Neuron (in vitro differentiated cells): ENCODE measurements around the gene NETO1.

ENCODE experiments used
- H2AFZ ChIP-seq: one replicate; pipeline ENCODE4 v1.6.1; 2013; ENCODE audit warnings: low read depth, mild to moderate bottlenecking, inconsistent platforms, low read length, moderate library complexity
- H3K27me3 ChIP-seq: one replicate; pipeline ENCODE4 v1.6.1; 2013; ENCODE audit warnings: low read length; ENCODE audit not compliant: insufficient read depth
- H3K36me3 ChIP-seq: one replicate; pipeline ENCODE4 v1.6.1; 2013; ENCODE audit warnings: low read length; ENCODE audit not compliant: insufficient read depth
- H3K4me1 ChIP-seq: one replicate; pipeline ENCODE4 v1.6.1; 2013; ENCODE audit warnings: low read length; ENCODE audit not compliant: insufficient read depth
- H3K4me3 ChIP-seq: 2 replicates; pipeline ENCODE4 v1.5.1; 2013; ENCODE audit warnings: mild to moderate bottlenecking, low read length, moderate library complexity
- H3K9me3 ChIP-seq: one replicate; pipeline ENCODE4 v1.6.1; 2013; ENCODE audit warnings: low read length

Gene NETO1

DNA sequence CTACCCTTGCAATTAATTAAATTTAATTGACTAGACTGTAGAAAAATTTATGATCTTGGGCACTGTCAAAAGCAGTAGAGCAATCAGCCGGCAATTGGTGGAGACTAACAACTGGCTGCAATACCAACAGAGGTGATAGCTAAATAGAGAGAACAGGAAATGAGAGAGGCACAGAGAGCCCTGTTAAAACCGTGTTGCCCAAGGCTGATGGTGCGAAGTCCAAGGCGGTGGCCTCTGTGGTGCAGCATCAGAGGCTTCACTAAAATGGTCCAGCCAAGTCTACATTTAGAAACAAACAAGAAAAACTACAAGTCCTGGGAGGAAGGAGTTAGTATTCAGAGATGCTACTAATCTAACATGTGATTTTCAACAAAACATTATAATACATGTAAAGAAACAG lies 115.6 kb downstream of the NETO1 start:
- Histone ChIP-seq H3K36me3 (no peaks in the 10 kb centered on the region), H2AFZ (no peak overlapping the region), H3K9me3 (no peaks in the 10 kb centered on the region), H3K4me1 (no peaks in the 10 kb centered on the region), H3K4me3 (no peak overlapping the region), H3K27me3 (no peaks in the 10 kb centered on the region)

DNA sequence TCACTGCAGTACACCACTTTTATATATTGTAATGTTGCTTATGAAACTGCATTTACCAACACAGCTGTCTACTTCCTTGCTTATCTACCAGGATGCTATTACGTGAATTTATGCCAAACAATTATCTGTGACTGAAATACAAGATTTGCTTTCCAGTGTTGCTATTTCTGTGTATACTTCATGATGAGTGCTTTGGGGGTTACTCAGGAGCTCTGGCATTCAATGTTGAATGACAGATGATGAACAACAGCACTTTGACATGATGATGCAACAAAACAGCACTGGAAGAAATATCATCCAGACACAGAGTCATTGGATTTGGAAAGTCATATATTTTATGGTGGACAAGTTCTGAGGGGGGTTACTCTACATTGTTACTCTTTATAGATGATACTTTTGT lies 125.8 kb downstream of the NETO1 start:
- Histone ChIP-seq H3K9me3 (no peaks in the 10 kb centered on the region), H3K36me3 (no peaks in the 10 kb centered on the region), H3K4me3 (no peak overlapping the region), H3K4me1 (no peaks in the 10 kb centered on the region), H2AFZ (no peak overlapping the region), H3K27me3 (no peaks in the 10 kb centered on the region)

DNA sequence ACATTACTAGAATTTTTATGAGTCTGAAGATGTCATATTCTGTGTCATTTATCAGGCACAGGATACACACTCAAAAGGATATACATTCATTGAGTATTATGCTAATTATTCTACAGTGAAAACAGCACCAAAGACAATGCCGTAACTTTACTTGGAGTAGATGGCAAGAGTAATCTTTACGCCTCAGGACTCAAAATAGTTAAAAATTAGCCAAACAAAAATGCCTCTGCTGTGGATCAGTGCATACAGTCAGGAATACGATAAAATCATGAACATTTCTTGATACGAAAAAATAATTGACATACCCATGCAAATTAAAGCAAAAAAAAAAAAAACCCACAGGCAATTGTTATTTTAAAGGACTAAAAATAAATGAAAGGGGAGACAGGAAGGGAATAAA lies 129.7 kb downstream of the NETO1 start:
- Histone ChIP-seq H2AFZ (no peak overlapping the region), H3K9me3 (no peaks in the 10 kb centered on the region), H3K4me1 (no peaks in the 10 kb centered on the region), H3K36me3 (no peaks in the 10 kb centered on the region), H3K27me3 (no peaks in the 10 kb centered on the region), H3K4me3 (no peak overlapping the region)

DNA sequence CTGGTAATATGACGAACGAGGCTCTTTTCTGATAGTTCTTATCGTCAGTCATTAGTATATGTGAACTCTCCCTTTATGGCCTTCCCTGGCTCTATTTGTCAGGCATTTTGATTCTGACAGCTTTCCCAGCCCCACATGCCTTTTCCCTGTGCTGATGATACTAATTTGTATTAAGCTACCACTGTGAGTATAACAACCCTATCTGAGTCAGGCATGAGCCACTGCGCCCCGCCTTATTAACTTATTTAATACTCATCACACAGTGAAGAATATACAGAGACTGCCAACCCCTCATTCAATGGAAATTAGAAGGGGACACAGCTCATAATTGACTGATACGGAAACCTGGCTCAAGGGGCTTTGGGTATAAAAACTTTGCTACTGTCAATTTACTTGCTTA lies 140.0 kb downstream of the NETO1 start:
- Histone ChIP-seq H3K4me1 (no peaks in the 10 kb centered on the region), H3K36me3 (no peaks in the 10 kb centered on the region), H3K27me3 (no peaks in the 10 kb centered on the region), H3K9me3 (no peaks in the 10 kb centered on the region), H2AFZ (no peak overlapping the region), H3K4me3 (no peak overlapping the region)

DNA sequence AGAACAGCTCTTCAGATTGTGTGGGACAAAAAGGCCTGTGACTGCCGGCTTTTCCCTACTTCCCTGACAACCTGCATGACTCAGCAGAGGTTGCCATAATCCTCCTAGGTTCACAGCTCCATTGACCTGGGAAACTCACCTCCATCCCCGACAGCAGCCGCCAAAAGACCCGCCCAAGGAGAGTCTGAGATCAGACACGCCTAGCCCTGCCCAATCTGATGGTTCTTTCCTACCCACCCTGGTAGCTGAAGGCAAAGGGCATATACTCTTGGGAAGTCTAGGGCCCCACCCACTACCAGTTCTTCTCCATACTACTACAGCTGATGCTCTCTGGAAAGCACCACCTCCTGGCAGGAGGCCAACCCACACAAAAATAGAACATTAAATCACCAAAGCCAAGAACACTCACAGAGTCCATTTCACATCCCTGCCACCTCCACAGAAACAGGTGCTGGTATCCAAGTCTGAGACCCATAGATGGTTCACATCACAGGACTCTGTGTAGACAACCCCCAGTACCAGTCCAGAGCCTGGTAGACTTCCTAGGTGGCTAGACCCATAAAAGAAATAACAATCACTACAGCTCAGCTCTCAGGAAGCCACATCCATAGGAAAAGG lies 140.6 kb downstream of the NETO1 start:
- Histone ChIP-seq H3K4me1 (no peaks in the 10 kb centered on the region), H3K36me3 (no peaks in the 10 kb centered on the region)

DNA sequence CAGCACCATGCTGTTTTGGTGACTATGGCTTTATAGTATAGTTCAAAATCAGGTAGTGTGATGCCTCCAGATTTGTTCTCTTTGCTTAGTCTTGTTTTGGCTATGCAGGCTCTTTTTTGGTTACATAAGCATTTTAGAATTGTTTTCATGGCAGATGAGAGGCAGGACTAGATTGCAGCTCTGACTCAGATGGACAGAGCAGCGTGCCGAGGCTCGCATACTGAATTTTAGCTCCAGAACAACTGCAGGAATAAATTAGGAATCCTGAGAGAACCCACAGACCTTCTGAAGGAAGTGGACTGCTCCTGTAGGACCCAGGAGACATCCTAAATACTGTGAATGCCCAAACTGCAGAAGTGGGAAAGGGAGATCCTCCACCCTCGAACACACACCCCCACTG lies 141.6 kb downstream of the NETO1 start:
- no peaks in the 10 kb centered on the region for H3K36me3 ChIP-seq
- H3K4me3 ChIP-seq, result no peak overlapping the region
- no peaks in the 10 kb centered on the region for H3K27me3 ChIP-seq
- H2AFZ ChIP-seq, result no peak overlapping the region
- no peaks in the 10 kb centered on the region for H3K9me3 ChIP-seq
- no peaks in the 10 kb centered on the region for H3K4me1 ChIP-seq

More for the DNA sequence above, 140.6 kb downstream of the NETO1 start:
- no peaks in the 10 kb centered on the region for H3K9me3 ChIP-seq
- H3K27me3 ChIP-seq, result no peaks in the 10 kb centered on the region
- no peak overlapping the region for H3K4me3 ChIP-seq
- no peak overlapping the region for H2AFZ ChIP-seq

DNA sequence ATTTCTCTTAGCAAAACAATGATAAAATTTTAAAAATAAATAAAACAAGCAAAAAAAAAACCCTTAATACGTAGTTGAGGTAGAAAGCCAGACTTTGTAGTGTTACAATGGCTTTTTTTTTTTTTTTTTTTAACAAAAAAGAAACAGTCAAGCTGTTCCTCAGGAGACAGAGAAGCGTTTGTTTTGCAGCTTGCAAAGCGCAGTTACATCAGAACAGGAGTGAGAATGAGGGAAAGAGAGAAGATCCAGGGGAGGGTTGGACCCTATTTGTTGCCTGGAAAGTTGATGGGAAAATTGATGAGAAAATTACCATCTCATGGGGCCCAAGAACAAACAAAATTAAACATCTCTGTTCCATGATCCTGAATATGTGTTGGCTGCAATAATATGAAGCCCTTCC lies 146.5 kb downstream of the NETO1 start:
- no peaks in the 10 kb centered on the region for H3K9me3 ChIP-seq
- H2AFZ ChIP-seq, result no peak overlapping the region
- no peaks in the 10 kb centered on the region for H3K27me3 ChIP-seq
- no peaks in the 10 kb centered on the region for H3K4me1 ChIP-seq
- no peaks in the 10 kb centered on the region for H3K36me3 ChIP-seq
- no peak overlapping the region for H3K4me3 ChIP-seq

DNA sequence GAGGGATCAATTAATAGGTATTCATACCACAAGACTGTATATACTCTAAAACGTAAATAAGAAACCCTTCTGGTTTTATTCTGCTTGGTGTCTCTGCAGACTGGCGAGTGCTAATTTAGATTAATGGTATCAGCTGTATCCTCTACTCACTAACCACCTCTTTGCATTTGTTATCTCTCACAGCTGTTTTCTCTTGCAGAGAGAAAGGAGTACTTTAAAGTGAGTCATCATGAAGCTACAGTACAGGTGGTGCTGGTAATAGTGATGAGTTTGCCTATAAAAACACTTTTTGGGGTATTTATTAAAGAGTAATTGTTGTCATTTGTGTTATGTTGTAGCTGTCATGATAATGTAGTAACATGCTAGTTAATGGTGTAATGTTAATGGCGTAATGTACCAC lies 147.7 kb downstream of the NETO1 start:
- Histone ChIP-seq H2AFZ (no peak overlapping the region), H3K36me3 (no peaks in the 10 kb centered on the region), H3K27me3 (no peaks in the 10 kb centered on the region), H3K4me3 (no peak overlapping the region), H3K9me3 (no peaks in the 10 kb centered on the region), H3K4me1 (no peaks in the 10 kb centered on the region)

DNA sequence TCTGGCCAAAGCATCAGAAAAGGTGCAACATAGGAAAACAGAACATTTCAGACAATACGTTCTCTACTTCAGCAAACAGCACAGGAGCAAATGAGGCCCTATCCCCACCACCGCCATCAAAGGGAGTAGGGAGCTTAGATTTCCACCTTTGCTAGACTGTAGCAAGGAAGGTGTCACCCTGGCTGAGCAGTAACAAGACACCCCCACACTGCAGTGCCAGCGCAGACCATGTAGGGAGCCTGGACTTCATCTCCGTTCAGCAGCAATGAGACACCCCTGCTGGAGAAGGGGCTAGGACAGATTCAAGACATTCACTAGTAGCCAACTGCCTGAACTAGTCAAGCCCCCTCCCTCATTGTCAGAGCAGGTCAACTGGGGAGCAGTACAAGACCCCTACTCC lies 163.6 kb downstream of the NETO1 start:
- Histone ChIP-seq H2AFZ (no peak overlapping the region), H3K4me3 (no peak overlapping the region), H3K9me3 (no peaks in the 10 kb centered on the region), H3K36me3 (no peaks in the 10 kb centered on the region), H3K4me1 (no peaks in the 10 kb centered on the region), H3K27me3 (no peaks in the 10 kb centered on the region)

DNA sequence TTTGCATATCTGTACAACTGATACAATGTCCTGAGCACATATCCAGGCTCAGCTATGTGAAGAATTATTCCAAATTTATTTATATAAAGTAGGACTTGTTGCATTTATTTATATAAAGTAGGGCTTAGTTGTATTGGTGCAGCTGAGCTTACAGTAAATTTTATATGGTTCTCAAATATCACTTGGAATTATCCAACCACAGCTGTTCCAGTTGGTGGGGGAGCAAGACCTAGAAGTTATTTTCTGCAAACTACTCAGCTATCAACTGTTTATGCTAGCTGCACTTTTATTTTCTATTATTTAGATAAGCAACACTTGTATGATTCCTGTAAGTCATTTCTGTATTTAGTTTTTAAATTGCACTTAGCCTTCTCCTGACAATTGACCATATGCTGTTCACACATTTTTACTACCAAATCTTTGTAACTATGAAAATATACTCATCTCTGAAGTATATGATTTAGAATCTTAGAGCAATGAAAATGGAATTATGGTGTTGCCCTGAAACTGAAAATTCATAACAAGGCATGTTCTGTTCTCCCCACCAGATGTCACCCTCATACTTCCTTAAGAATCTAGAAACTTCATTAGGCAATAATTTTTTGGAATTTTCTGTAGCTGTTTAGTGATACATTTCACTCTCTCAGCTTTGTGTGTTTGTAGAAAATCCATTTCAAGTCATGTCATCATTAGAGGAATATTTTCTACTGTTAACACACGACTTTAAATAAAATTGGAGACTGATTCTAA lies 166.7 kb downstream of the NETO1 start:
- H2AFZ ChIP-seq, result no peak overlapping the region
- no peaks in the 10 kb centered on the region for H3K36me3 ChIP-seq
- H3K27me3 ChIP-seq, result no peaks in the 10 kb centered on the region
- H3K4me3 ChIP-seq, result no peak overlapping the region
- H3K9me3 ChIP-seq, result no peaks in the 10 kb centered on the region
- no peaks in the 10 kb centered on the region for H3K4me1 ChIP-seq

DNA sequence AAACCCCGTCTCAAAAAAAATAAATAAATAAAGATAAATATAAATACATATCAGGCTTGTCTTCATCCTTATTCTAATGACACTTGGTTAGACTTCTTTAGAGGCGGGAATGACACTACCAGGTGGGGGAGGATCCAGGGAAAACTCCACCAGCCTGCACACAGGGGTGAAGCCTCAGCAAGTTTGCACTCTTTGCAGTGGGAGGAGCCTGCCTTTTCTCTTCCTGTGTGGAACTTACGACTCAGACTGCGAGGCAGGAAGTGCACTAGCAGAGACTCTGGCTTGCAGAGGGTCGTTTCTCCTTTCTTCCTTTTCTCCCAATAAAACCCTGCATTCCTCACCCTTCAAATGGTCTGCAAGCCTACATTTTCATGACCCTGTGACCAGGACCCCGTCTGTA lies 170.1 kb downstream of the NETO1 start:
- Histone ChIP-seq H3K36me3 (no peaks in the 10 kb centered on the region), H3K9me3 (no peaks in the 10 kb centered on the region), H2AFZ (no peak overlapping the region), H3K4me1 (no peaks in the 10 kb centered on the region), H3K27me3 (no peaks in the 10 kb centered on the region), H3K4me3 (no peak overlapping the region)

DNA sequence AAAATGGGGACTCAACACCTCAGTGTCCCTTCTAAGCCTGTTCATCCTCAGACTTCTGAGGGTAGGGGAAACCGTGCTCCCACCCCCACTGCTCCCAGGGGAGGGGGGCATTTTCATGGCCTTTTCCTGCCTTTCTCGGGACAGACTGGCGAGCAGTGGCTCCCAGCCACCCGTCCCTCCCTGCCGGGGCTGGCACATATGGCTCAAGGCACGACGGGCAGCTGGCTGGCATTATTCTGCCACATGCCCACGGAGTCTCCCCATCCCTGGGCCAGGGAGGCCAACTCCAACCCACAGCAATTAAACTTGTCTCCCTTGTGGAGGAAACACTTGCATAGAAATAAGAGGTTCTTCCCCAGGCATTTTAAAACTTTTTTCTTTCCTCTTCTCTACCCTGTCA lies 175.2 kb downstream of the NETO1 start:
- H3K36me3 ChIP-seq, result no peaks in the 10 kb centered on the region
- H3K4me1 ChIP-seq, result no peaks in the 10 kb centered on the region
- no peaks in the 10 kb centered on the region for H3K9me3 ChIP-seq
- no peak overlapping the region for H3K4me3 ChIP-seq
- H2AFZ ChIP-seq, result no peak overlapping the region
- no peaks in the 10 kb centered on the region for H3K27me3 ChIP-seq
